HepG2 (cell line): ENCODE results near the gene VPS26A. TPM values are rescaled to one million over a fixed set of nuclear protein-coding genes. Genes with fewer than 3 reads are reported as not detected.
A peak's percentile ranks its signal among the peaks of the same experiment; 100 is the strongest.

ENCODE experiments used
- AKAP8 ChIP-seq: sonication (generic); formaldehyde crosslinking; IDR thresholded peaks from 2 replicates; pipeline ENCODE4 v1.5.1; 2020; ENCODE audit warnings: mild to moderate bottlenecking, missing genetic modification reagents
- ARNT2 ChIP-seq: sonication (generic); formaldehyde crosslinking; IDR thresholded peaks from 2 replicates; pipeline ENCODE4 v1.8.0; 2022; ENCODE audit warnings: mild to moderate bottlenecking, low read depth, missing genetic modification reagents, moderate library complexity
- CENPT ChIP-seq: sonication (generic); formaldehyde crosslinking; IDR thresholded peaks from 2 replicates; pipeline ENCODE4 v1.8.0; 2022; ENCODE audit warnings: low read depth, mild to moderate bottlenecking, moderate library complexity, missing genetic modification reagents
- EED ChIP-seq: sonication (generic); formaldehyde crosslinking; IDR thresholded peaks from 2 replicates; pipeline ENCODE4 v1.5.0; 2020; ENCODE audit warnings: mild to moderate bottlenecking, missing genetic modification reagents
- ESRRA ChIP-seq: sonication (generic); formaldehyde crosslinking; IDR thresholded peaks from 2 replicates; pipeline ENCODE4 v1.5.1; 2020; ENCODE audit warnings: mild to moderate bottlenecking, low read depth, missing genetic modification reagents
- GATA4 ChIP-seq: sonication (generic); IDR thresholded peaks from 2 replicates; pipeline ENCODE4 v1.6.1; 2016; ENCODE audit warnings: antibody characterized with exemption, low read depth, borderline replicate concordance
- GFI1 ChIP-seq: sonication (generic); formaldehyde crosslinking; IDR thresholded peaks from 2 replicates; pipeline ENCODE4 v1.5.0; 2020; ENCODE audit warnings: missing genetic modification reagents, mild to moderate bottlenecking, borderline replicate concordance
- HDAC6 ChIP-seq: fragments of 200-600 bp; sonication (generic); IDR thresholded peaks from 2 replicates; pipeline ENCODE4 v1.7.0; 2017; ENCODE audit warnings: mild to moderate bottlenecking, antibody characterized with exemption, low read length, low read depth
- HINFP ChIP-seq: sonication (generic); formaldehyde crosslinking; IDR thresholded peaks from 2 replicates; pipeline ENCODE4 v1.4.0; 2020; ENCODE audit warnings: low read depth, mild to moderate bottlenecking, missing genetic modification reagents
- HOXA3 ChIP-seq: sonication (generic); formaldehyde crosslinking; IDR thresholded peaks from 2 replicates; pipeline ENCODE4 v1.5.0; 2020; ENCODE audit warnings: missing genetic modification reagents
- MIER2 ChIP-seq: IDR thresholded peaks from 2 replicates; pipeline ENCODE4 v1.6.1; 2016; ENCODE audit warnings: missing biosample characterization, missing genetic modification reagents
- MTERF4 ChIP-seq: sonication (generic); formaldehyde crosslinking; IDR thresholded peaks from 2 replicates; pipeline ENCODE4 v1.8.0; 2023; ENCODE audit warnings: mild to moderate bottlenecking, missing genetic modification reagents
- ONECUT2 ChIP-seq: sonication (generic); formaldehyde crosslinking; IDR thresholded peaks from 2 replicates; pipeline ENCODE4 v1.4.0; 2020; ENCODE audit warnings: missing genetic modification reagents
- PPARG ChIP-seq: conservative IDR thresholded peaks from 2 replicates; pipeline ENCODE4 v1.6.1; 2016; ENCODE audit warnings: missing biosample characterization, missing genetic modification reagents
- SCMH1 ChIP-seq: sonication (generic); formaldehyde crosslinking; IDR thresholded peaks from 2 replicates; pipeline ENCODE4 v1.9.0; 2021; ENCODE audit warnings: missing genetic modification reagents, mild to moderate bottlenecking, borderline replicate concordance
- SETDB1 ChIP-seq: sonication (generic); formaldehyde crosslinking; IDR thresholded peaks from 2 replicates; pipeline ENCODE4 v1.5.1; 2020; ENCODE audit warnings: missing genetic modification reagents, mild to moderate bottlenecking, borderline replicate concordance
- TARDBP ChIP-seq: sonication (generic); formaldehyde crosslinking; IDR thresholded peaks from 2 replicates; pipeline ENCODE4 v1.8.0; 2022; ENCODE audit warnings: mild to moderate bottlenecking, missing genetic modification reagents
- TFE3 ChIP-seq: IDR thresholded peaks from 2 replicates; pipeline ENCODE4 v1.6.1; 2016
- TGIF2 ChIP-seq: IDR thresholded peaks from 2 replicates; pipeline ENCODE4 v1.6.1; 2016; ENCODE audit warnings: control low read depth, missing compliant biosample characterization
- TOE1 ChIP-seq: sonication (generic); formaldehyde crosslinking; IDR thresholded peaks from 2 replicates; pipeline ENCODE4 v1.4.0; 2020; ENCODE audit warnings: mild to moderate bottlenecking, missing genetic modification reagents
- ZBTB21 ChIP-seq: sonication (generic); formaldehyde crosslinking; IDR thresholded peaks from 2 replicates; pipeline ENCODE4 v1.4.0; 2020; ENCODE audit warnings: missing genetic modification reagents
- ZFAT ChIP-seq: sonication (generic); formaldehyde crosslinking; conservative IDR thresholded peaks from 2 replicates; pipeline ENCODE4 v1.8.1; 2023; ENCODE audit warnings: missing genetic modification reagents, inconsistent platforms
- ZFP37 ChIP-seq: sonication (generic); formaldehyde crosslinking; IDR thresholded peaks from 2 replicates; pipeline ENCODE4 v1.4.0; 2020; ENCODE audit warnings: missing genetic modification reagents, borderline replicate concordance
- ZNF30 ChIP-seq: sonication (generic); formaldehyde crosslinking; IDR thresholded peaks from 2 replicates; pipeline ENCODE4 v1.5.0; 2020; ENCODE audit warnings: mild to moderate bottlenecking, missing genetic modification reagents
- ZNF367 ChIP-seq: sonication (generic); formaldehyde crosslinking; IDR thresholded peaks from 2 replicates; pipeline ENCODE4 v1.4.0; 2020; ENCODE audit warnings: missing genetic modification reagents, borderline replicate concordance
- ZNF629 ChIP-seq: sonication (generic); formaldehyde crosslinking; conservative IDR thresholded peaks from 2 replicates; pipeline ENCODE4 v1.5.0; 2020; ENCODE audit warnings: missing genetic modification reagents
- ZNF670 ChIP-seq: sonication (generic); formaldehyde crosslinking; IDR thresholded peaks from 2 replicates; pipeline ENCODE4 v1.8.0; 2022; ENCODE audit warnings: mild to moderate bottlenecking, missing genetic modification reagents, borderline replicate concordance
- ZZZ3 ChIP-seq: sonication (generic); formaldehyde crosslinking; IDR thresholded peaks from 2 replicates; pipeline ENCODE4 v1.4.0; 2020; ENCODE audit warnings: missing genetic modification reagents, mild to moderate bottlenecking, borderline replicate concordance
- polyA plus RNA-seq, 8 experiments: library from polyadenylated mRNA; depleted of rRNA in 3 of 8; stranded (reverse) in 7 of 8; unstranded in 1 of 8; fragments of >200 nt; fragmentation: Illumina TruSeq in 4 of 8; extraction: Trizol in 4 of 8; gene quantifications; 2 replicates each; pipeline versions ENCODE4 v1.2.1 to v1.2.3, GENCODE V29; 2011 to 2016; ENCODE audit warnings: low read depth in 4 of 8, missing spikeins in 1 of 8, mixed read lengths in 1 of 8; ENCODE audit not compliant: insufficient read depth in 1 of 8
- total RNA-seq, 5 experiments: library from RNA; depleted of rRNA; stranded (reverse); fragments of >200 nt; fragmentation: Illumina TruSeq; extraction: Trizol; gene quantifications; 2 replicates each; pipeline ENCODE4 v1.2.3, GENCODE V29; 2016; ENCODE audit warnings: low read depth in 1 of 5

VPS26A gene
- total and polyA plus RNA-seq, 2 of the 13 experiments (the other 11 are each of a cell fraction or from before 2014, with no cell fraction given) = 12.9 to 32.6 TPM

GRCh38 chr10:69179743-69180524 lies 56.0 kb downstream of the VPS26A start, which contains the start of gene SUPV3L1 (continued):
- TF ChIP-seq ARNT2 (0 out of 2 replicates have a peak, but pooled peaks have one; percentile 62), ZZZ3 (peak; percentile 61), TGIF2 (peak; percentile 94), SCMH1 (CRISPR knock-in tag) (no peak), ONECUT2 (CRISPR knock-in tag) (no peak), TFE3 (CRISPR knock-in tag) (peak; percentile 93), TOE1 (CRISPR knock-in tag) (no peak; the same call in 1 of the 2 replicates), ESRRA (CRISPR knock-in tag) (no peak; the same call in 1 of the 2 replicates), HINFP (CRISPR knock-in tag) (no peak), HDAC6 (peak; percentile 93; the same call in 1 of the 2 replicates), ZFAT (CRISPR knock-in tag) (no peak), ZNF629 (CRISPR knock-in tag) (no peak), PPARG (CRISPR knock-in tag) (0 out of 2 replicates have a peak, but pooled peaks have one; percentile 8), AKAP8 (CRISPR knock-in tag) (no peak), GATA4 (peak; percentile 57; the same call in 1 of the 2 replicates), SETDB1 (no peak), ZBTB21 (CRISPR knock-in tag) (no peak; the same call in 1 of the 2 replicates), EED (CRISPR knock-in tag) (no peak), ZNF670 (peak; percentile 68; the same call in 1 of the 2 replicates), MIER2 (CRISPR knock-in tag) (no peak), ZFP37 (no peak), ZNF367 (CRISPR knock-in tag) (no peak), ZNF30 (CRISPR knock-in tag) (no peak), MTERF4 (CRISPR knock-in tag) (peak; percentile 65; the same call in 1 of the 2 replicates), GFI1 (CRISPR knock-in tag) (no peak), HOXA3 (CRISPR knock-in tag) (peak; percentile 75), TARDBP (CRISPR knock-in tag) (peak; percentile 82), CENPT (CRISPR knock-in tag) (no peak)
